OCI-LY1 (cell line): Measurements from ENCODE around the gene PSMA2.

Experiments
- EZH2 ChIP-seq: fragments of 200-600 bp; sonication (generic), shearing (Covaris generic); IDR thresholded peaks from 2 replicates; pipeline ENCODE4 v1.8.0; 2017; ENCODE audit warnings: borderline replicate concordance, mixed run types, mild to moderate bottlenecking, antibody characterized with exemption, low read length, moderate library complexity, mixed read lengths
- TF ChIP-seq, protein P1 (sequence below): fragments of 200-600 bp; sonication (generic), shearing (Covaris generic); IDR thresholded peaks from 2 replicates; pipeline ENCODE4 v1.5.1; 2017; ENCODE audit warnings: mild to moderate bottlenecking, antibody characterized with exemption, low read length, moderate library complexity, mixed read lengths

DNA sequence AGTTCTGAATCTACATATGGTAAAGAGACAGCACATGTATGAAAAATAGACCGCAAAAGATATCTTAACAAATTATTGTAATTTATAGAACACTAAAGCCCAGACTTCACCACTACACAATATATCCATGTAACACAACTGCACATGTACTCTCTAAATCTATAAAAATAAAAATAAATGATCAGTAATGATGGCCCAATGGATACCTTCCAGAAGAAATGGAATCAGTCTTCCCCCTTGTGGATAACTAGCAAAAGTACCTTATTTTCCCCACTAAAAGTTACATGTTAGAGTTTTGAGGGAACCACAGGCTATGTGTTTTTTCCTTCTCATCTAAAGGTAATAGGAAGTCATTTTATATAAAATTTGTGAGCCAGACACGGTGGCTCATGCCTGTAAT, 45.8 kb downstream of the PSMA2 start:
- TF ChIP-seq, protein P1, sequence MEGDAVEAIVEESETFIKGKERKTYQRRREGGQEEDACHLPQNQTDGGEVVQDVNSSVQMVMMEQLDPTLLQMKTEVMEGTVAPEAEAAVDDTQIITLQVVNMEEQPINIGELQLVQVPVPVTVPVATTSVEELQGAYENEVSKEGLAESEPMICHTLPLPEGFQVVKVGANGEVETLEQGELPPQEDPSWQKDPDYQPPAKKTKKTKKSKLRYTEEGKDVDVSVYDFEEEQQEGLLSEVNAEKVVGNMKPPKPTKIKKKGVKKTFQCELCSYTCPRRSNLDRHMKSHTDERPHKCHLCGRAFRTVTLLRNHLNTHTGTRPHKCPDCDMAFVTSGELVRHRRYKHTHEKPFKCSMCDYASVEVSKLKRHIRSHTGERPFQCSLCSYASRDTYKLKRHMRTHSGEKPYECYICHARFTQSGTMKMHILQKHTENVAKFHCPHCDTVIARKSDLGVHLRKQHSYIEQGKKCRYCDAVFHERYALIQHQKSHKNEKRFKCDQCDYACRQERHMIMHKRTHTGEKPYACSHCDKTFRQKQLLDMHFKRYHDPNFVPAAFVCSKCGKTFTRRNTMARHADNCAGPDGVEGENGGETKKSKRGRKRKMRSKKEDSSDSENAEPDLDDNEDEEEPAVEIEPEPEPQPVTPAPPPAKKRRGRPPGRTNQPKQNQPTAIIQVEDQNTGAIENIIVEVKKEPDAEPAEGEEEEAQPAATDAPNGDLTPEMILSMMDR, result peak; percentile 24; the same call in 1 of the 2 replicates
- TF ChIP-seq EZH2, result no peak
